ENCODE data around the gene DDOST.

DNA sequence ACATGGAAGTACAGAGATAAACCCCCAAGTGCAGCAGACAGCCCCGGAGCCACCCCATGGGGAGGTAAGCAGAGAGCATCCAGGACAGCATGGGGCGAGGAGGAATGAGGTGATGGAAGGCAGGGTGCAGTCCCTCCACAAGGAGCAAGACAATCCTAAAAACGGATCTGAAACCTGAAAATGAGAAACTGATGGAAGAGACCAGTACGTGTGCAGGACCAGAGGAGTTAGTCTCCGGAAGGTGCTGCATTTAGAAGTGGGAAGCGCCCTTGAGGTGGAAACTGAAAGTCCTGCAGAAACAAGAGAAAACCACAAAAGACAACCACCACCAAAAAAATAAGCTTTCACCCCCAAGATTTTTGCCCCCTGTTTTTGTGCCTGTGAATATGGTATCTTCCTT is 17.4 kb upstream of the DDOST start:
- TF ChIP-seq, protein P1, sequence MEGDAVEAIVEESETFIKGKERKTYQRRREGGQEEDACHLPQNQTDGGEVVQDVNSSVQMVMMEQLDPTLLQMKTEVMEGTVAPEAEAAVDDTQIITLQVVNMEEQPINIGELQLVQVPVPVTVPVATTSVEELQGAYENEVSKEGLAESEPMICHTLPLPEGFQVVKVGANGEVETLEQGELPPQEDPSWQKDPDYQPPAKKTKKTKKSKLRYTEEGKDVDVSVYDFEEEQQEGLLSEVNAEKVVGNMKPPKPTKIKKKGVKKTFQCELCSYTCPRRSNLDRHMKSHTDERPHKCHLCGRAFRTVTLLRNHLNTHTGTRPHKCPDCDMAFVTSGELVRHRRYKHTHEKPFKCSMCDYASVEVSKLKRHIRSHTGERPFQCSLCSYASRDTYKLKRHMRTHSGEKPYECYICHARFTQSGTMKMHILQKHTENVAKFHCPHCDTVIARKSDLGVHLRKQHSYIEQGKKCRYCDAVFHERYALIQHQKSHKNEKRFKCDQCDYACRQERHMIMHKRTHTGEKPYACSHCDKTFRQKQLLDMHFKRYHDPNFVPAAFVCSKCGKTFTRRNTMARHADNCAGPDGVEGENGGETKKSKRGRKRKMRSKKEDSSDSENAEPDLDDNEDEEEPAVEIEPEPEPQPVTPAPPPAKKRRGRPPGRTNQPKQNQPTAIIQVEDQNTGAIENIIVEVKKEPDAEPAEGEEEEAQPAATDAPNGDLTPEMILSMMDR (IDR thresholded peaks at IDR 0.05; ENCODE audit: low read depth, low read length, poor library complexity, severe bottlenecking): no peak
- no peak for TF ChIP-seq EZH2phosphoT487 (IDR thresholded peaks at IDR 0.05; ENCODE audit: borderline replicate concordance, low read length)

All from DOHH2 (cell line).